GM12878 (cell line): ENCODE data around the gene SLC25A42. TPM values are rescaled to one million over a fixed set of nuclear protein-coding genes. Genes with fewer than 3 reads are reported as not detected.

Source experiments
- CHD2 ChIP-seq: IDR thresholded peaks from 2 replicates; pipeline ENCODE4 v1.6.1; 2011; ENCODE audit warnings: low read depth, low read length, improper control_type of control experiment, borderline replicate concordance
- CREB1 ChIP-seq: IDR thresholded peaks from 2 replicates; pipeline ENCODE4 v1.6.1; 2012; ENCODE audit warnings: low read depth, mild to moderate bottlenecking, inconsistent platforms
- EGR1 ChIP-seq, 2 experiments: IDR thresholded peaks; 1 replicate in 1 of 2; 2 replicates in 1 of 2; pipeline ENCODE4 v1.6.1; 2011 to 2012; ENCODE audit warnings: low read depth in 2 of 2, low read length in 2 of 2, borderline replicate concordance in 1 of 2, mild to moderate bottlenecking in 1 of 2, moderate library complexity in 1 of 2
- ESRRA ChIP-seq: IDR thresholded peaks from 2 replicates; pipeline ENCODE4 v1.6.1; 2012; ENCODE audit warnings: mild to moderate bottlenecking, low read length, improper control_type of control experiment
- FOXK2 ChIP-seq: fragments of 450-650 bp; IDR thresholded peaks from 2 replicates; pipeline ENCODE4 v1.6.1; 2017; ENCODE audit warnings: mild to moderate bottlenecking, moderate library complexity
- GATAD2B ChIP-seq: fragments of 450-650 bp; conservative IDR thresholded peaks from 2 replicates; pipeline ENCODE4 v1.6.1; 2017; ENCODE audit warnings: low read depth, mild to moderate bottlenecking, moderate library complexity
- HCFC1 ChIP-seq: fragments of 150-350 bp; IDR thresholded peaks from 2 replicates; pipeline ENCODE4 v1.6.1; 2014; ENCODE audit warnings: low read length
- IKZF1 ChIP-seq: fragments of 450-650 bp; conservative IDR thresholded peaks from 2 replicates; pipeline ENCODE4 v1.6.1; 2017; ENCODE audit warnings: antibody characterized with exemption, mild to moderate bottlenecking
- KDM1A ChIP-seq: fragments of 200-600 bp; sonication (generic); IDR thresholded peaks from 2 replicates; pipeline ENCODE4 v1.6.1; 2016; ENCODE audit warnings: borderline replicate concordance
- NBN ChIP-seq: fragments of 450-650 bp; IDR thresholded peaks from 2 replicates; pipeline ENCODE4 v1.6.1; 2016
- NR2C1 ChIP-seq: fragments of 450-650 bp; IDR thresholded peaks from 2 replicates; pipeline ENCODE4 v1.6.1; 2017; ENCODE audit warnings: antibody characterized with exemption, mild to moderate bottlenecking, moderate library complexity
- POU2F2 ChIP-seq: IDR thresholded peaks from 3 replicates; pipeline ENCODE4 v1.6.1; 2011; ENCODE audit warnings: low read depth, mild to moderate bottlenecking, low read length, borderline replicate concordance
- SKIL ChIP-seq: fragments of 450-650 bp; IDR thresholded peaks from 2 replicates; pipeline ENCODE4 v1.6.1; 2017; ENCODE audit warnings: mild to moderate bottlenecking, low read depth, inconsistent platforms; ENCODE audit not compliant: poor library complexity, severe bottlenecking
- YY1 ChIP-seq: IDR thresholded peaks from 2 replicates; pipeline ENCODE4 v1.6.1; 2011; ENCODE audit warnings: low read depth, mild to moderate bottlenecking, low read length
- ZNF622 ChIP-seq: fragments of 450-650 bp; IDR thresholded peaks from 2 replicates; pipeline ENCODE4 v1.6.1; 2017; ENCODE audit warnings: mild to moderate bottlenecking, inconsistent platforms
- ZZZ3 ChIP-seq: IDR thresholded peaks from 2 replicates; pipeline ENCODE4 v1.6.1; 2011; ENCODE audit warnings: low read depth; ENCODE audit not compliant: control insufficient read depth, insufficient read length
- polyA plus RNA-seq, 11 experiments: library from polyadenylated mRNA; depleted of rRNA in 4 of 11; unstranded in 6 of 11; stranded (reverse) in 5 of 11; fragments of >200 nt; fragmentation: Nextera tagmentation in 4 of 11; fragmentation: Illumina TruSeq in 1 of 11; extraction: Ambion mirVana in 4 of 11; extraction: Trizol in 1 of 11; gene quantifications; 1 replicate in 1 of 11; 2 replicates in 10 of 11; pipeline versions ENCODE4 v1.2.1 to v1.2.3, GENCODE V29; 2011 to 2016; ENCODE audit warnings: inconsistent platforms in 2 of 11, missing spikeins in 2 of 11, low read depth in 1 of 11
- total RNA-seq, 4 experiments: library from RNA; depleted of rRNA in 3 of 4; stranded (reverse); fragments of >200 nt in 3 of 4; fragmentation: Illumina TruSeq in 1 of 4; extraction: Trizol in 1 of 4; gene quantifications; 2 replicates each; pipeline versions ENCODE4 v1.2.1 to v1.2.3, GENCODE V29; 2013 to 2021
- TF ChIP-seq, protein P1 (sequence below): fragments of 450-650 bp; IDR thresholded peaks from 2 replicates; pipeline ENCODE4 v1.6.1; 2017; ENCODE audit warnings: mild to moderate bottlenecking, moderate library complexity
- TF ChIP-seq, protein P2 (sequence below): IDR thresholded peaks from 2 replicates; pipeline ENCODE4 v1.6.1; 2012; ENCODE audit warnings: low read depth, low read length, improper control_type of control experiment
- TF ChIP-seq, protein P3 (sequence below): fragments of 450-650 bp; conservative IDR thresholded peaks from 2 replicates; pipeline ENCODE4 v1.6.1; 2017; ENCODE audit warnings: mild to moderate bottlenecking, moderate library complexity

The SLC25A42 gene
- total and polyA plus RNA-seq, 10 of the 15 experiments (the other 5 are each of a cell fraction or from before 2014, with no cell fraction given): 0.24 to 19.2 (median 9.6) TPM

GRCh38 chr19:19064098-19064722, 416 bp downstream of the SLC25A42 start (continued):
- TF ChIP-seq, protein P1, sequence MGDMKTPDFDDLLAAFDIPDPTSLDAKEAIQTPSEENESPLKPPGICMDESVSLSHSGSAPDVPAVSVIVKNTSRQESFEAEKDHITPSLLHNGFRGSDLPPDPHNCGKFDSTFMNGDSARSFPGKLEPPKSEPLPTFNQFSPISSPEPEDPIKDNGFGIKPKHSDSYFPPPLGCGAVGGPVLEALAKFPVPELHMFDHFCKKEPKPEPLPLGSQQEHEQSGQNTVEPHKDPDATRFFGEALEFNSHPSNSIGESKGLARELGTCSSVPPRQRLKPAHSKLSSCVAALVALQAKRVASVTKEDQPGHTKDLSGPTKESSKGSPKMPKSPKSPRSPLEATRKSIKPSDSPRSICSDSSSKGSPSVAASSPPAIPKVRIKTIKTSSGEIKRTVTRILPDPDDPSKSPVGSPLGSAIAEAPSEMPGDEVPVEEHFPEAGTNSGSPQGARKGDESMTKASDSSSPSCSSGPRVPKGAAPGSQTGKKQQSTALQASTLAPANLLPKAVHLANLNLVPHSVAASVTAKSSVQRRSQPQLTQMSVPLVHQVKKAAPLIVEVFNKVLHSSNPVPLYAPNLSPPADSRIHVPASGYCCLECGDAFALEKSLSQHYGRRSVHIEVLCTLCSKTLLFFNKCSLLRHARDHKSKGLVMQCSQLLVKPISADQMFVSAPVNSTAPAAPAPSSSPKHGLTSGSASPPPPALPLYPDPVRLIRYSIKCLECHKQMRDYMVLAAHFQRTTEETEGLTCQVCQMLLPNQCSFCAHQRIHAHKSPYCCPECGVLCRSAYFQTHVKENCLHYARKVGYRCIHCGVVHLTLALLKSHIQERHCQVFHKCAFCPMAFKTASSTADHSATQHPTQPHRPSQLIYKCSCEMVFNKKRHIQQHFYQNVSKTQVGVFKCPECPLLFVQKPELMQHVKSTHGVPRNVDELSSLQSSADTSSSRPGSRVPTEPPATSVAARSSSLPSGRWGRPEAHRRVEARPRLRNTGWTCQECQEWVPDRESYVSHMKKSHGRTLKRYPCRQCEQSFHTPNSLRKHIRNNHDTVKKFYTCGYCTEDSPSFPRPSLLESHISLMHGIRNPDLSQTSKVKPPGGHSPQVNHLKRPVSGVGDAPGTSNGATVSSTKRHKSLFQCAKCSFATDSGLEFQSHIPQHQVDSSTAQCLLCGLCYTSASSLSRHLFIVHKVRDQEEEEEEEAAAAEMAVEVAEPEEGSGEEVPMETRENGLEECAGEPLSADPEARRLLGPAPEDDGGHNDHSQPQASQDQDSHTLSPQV: no peak
- peak; percentile 16; the same call in 1 of the 2 replicates for TF ChIP-seq GATAD2B
- TF ChIP-seq, protein P2, sequence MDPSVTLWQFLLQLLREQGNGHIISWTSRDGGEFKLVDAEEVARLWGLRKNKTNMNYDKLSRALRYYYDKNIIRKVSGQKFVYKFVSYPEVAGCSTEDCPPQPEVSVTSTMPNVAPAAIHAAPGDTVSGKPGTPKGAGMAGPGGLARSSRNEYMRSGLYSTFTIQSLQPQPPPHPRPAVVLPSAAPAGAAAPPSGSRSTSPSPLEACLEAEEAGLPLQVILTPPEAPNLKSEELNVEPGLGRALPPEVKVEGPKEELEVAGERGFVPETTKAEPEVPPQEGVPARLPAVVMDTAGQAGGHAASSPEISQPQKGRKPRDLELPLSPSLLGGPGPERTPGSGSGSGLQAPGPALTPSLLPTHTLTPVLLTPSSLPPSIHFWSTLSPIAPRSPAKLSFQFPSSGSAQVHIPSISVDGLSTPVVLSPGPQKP: no peak
- TF ChIP-seq CREB1: no peak
- no peak for TF ChIP-seq HCFC1
- TF ChIP-seq ESRRA: no peak
- no peak for TF ChIP-seq EGR1 (IDR thresholded peaks at IDR 0.05; ENCODE audit: borderline replicate concordance in 1 of 2, low read depth in 2 of 2, low read length in 2 of 2)
- no peak for TF ChIP-seq ZZZ3
- TF ChIP-seq CHD2: no peak
- no peak for TF ChIP-seq YY1
- no peak for TF ChIP-seq ZNF622
- no peak for TF ChIP-seq KDM1A
- TF ChIP-seq POU2F2: no peak
- TF ChIP-seq FOXK2: no peak
- TF ChIP-seq, protein P3, sequence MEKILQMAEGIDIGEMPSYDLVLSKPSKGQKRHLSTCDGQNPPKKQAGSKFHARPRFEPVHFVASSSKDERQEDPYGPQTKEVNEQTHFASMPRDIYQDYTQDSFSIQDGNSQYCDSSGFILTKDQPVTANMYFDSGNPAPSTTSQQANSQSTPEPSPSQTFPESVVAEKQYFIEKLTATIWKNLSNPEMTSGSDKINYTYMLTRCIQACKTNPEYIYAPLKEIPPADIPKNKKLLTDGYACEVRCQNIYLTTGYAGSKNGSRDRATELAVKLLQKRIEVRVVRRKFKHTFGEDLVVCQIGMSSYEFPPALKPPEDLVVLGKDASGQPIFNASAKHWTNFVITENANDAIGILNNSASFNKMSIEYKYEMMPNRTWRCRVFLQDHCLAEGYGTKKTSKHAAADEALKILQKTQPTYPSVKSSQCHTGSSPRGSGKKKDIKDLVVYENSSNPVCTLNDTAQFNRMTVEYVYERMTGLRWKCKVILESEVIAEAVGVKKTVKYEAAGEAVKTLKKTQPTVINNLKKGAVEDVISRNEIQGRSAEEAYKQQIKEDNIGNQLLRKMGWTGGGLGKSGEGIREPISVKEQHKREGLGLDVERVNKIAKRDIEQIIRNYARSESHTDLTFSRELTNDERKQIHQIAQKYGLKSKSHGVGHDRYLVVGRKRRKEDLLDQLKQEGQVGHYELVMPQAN: peak; percentile 81
- TF ChIP-seq NR2C1: no peak
- TF ChIP-seq SKIL: no peak
- no peak for TF ChIP-seq NBN
- no peak for TF ChIP-seq IKZF1
